Measurements from ENCODE around the gene KRT2. TPM values are rescaled to one million over a fixed set of nuclear protein-coding genes. Genes with fewer than 3 reads are reported as not detected.

Gene KRT2
- total and polyA plus RNA-seq, 10 of the 15 experiments (the other 5 are each of a cell fraction or from before 2014, with no cell fraction given), result 0.08 to 0.12 TPM; not detected in 8

- RAD21 ChIA-PET (ENCODE audit: unreplicated experiment), result no interaction called here
- Histone ChIP-seq H3K9me3 (replicated peaks; ENCODE audit: control insufficient read depth, insufficient read depth, low read length) (no peaks in the 10 kb centered on the region), H3K27me3 (replicated peaks in 1 of 2; ENCODE audit: control insufficient read depth in 2 of 2, insufficient read depth in 2 of 2, low read length in 1 of 2) (no peaks in the 10 kb centered on the region; a peak in 1 of 4 replicates), H3K4me2 (ENCODE audit: control insufficient read depth, insufficient read depth) (no peak overlapping the region), H3K79me2 (ENCODE audit: control insufficient read depth, insufficient read depth, low read length) (no peaks in the 10 kb centered on the region), H2AFZ (ENCODE audit: control insufficient read depth, low read depth, low read length) (no peak overlapping the region), H3K27ac (ENCODE audit: control insufficient read depth, insufficient read depth) (no peak overlapping the region), H4K20me1 (ENCODE audit: control insufficient read depth, insufficient read depth) (no peaks in the 10 kb centered on the region), H3K4me1 (ENCODE audit: control insufficient read depth, insufficient read depth, low read length) (no peaks in the 10 kb centered on the region), H3K36me3 (ENCODE audit: control insufficient read depth in 2 of 2, insufficient read depth in 2 of 2, low read length in 1 of 2) (no peaks in the 10 kb centered on the region), H3K4me3 (no peak overlapping the region), H3K9ac (ENCODE audit: control insufficient read depth, insufficient read depth, low read length) (no peak overlapping the region)
- intact Hi-C loops (cut with micrococcal nuclease; ENCODE audit: unreplicated experiment) (no loop called here), in situ Hi-C loops (cut with MboI) (no loop called here)
- SMC1A ChIA-PET (ENCODE audit: uncharacterized antibody, unreplicated experiment), result no interaction called here
- TF ChIP-seq RB1 (IDR thresholded peaks at IDR 0.05; ENCODE audit: borderline replicate concordance) (no peak), PML (IDR thresholded peaks at IDR 0.05; ENCODE audit: low read length) (no peak), TCF7 (IDR thresholded peaks at IDR 0.05; ENCODE audit: borderline replicate concordance) (no peak), MTA2 (IDR thresholded peaks at IDR 0.05; ENCODE audit: low read depth) (no peak), SRF (IDR thresholded peaks at IDR 0.05; ENCODE audit: low read depth in 2 of 2, low read length in 2 of 2) (no peak), ESRRA (IDR thresholded peaks at IDR 0.05; ENCODE audit: low read length) (no peak), TCF3 (IDR thresholded peaks at IDR 0.05; ENCODE audit: borderline replicate concordance, insufficient read depth, low read depth, low read length) (no peak), ETV6 (conservative IDR thresholded peaks at IDR 0.05 in 1 of 2, IDR thresholded peaks at IDR 0.05 in 1 of 2; ENCODE audit: borderline replicate concordance in 1 of 2, low read depth in 1 of 2) (no peak), YBX1 (IDR thresholded peaks at IDR 0.05) (no peak), NRF1 (conservative IDR thresholded peaks at IDR 0.05; ENCODE audit: low read depth, low read length) (no peak), NR2F1 (conservative IDR thresholded peaks at IDR 0.05) (no peak), ZSCAN29 (IDR thresholded peaks at IDR 0.05) (no peak), IKZF1 (conservative IDR thresholded peaks at IDR 0.05) (no peak)
- CTCF ChIA-PET, result no interaction called here
- 0% methylated on average over 4 of the region's 4 CpGs for whole genome bisulfite sequencing (ENCODE audit: insufficient coverage, insufficient replicate concordance, low lambda C conversion rate, missing lambda C conversion rate)
- ATAC-seq (no peak), DNase-seq (ENCODE audit: low read depth, low spot score) (no peak), FAIRE-seq (no peak)
- BruUV-seq (replicated peaks), result no TSS peak
- POLR2A ChIA-PET, result no interaction called here
Observed at GRCh38 chr12:52628111-52628507, 23.9 kb downstream of the KRT2 start.

Measured in GM12878 (cell line).